ENCODE measurements around the gene TCEAL4. TPM values are rescaled to one million over a fixed set of nuclear protein-coding genes. Genes with fewer than 3 reads are reported as not detected.

TCEAL4 gene
- total RNA-seq, 4 donors from 2014 or later = 63.7 to 98.8 (median 80.4) TPM

GRCh38 chrX:103556963-103557612 lies 28.2 kb upstream of the TCEAL4 start:
- no peak for TF ChIP-seq POLR2A (IDR thresholded peaks at IDR 0.05)
- TF ChIP-seq CTCF (IDR thresholded peaks at IDR 0.05) = no peak
- WGBS, 2 donors = 21 to 43% methylated on average over 1 to 2 of the region's 2 CpGs
- intact Hi-C loops (cut with DNase I; ENCODE audit: low total_unique reads) = no loop called here
- DNase-seq (ENCODE audit: low spot score in 2 of 2) = no peak
- H3K4me3 ChIP-seq (ENCODE audit: low read depth, poor library complexity, severe bottlenecking) = no peak overlapping the region

- no peak overlapping the region for H3K4me3 ChIP-seq (ENCODE audit: low read depth, poor library complexity, severe bottlenecking)
- WGBS, 2 donors = 14 to 50% methylated on average over 1 of the region's 1 CpG
- intact Hi-C loops (cut with DNase I; ENCODE audit: low total_unique reads) = no loop called here
- no peak for TF ChIP-seq CTCF (IDR thresholded peaks at IDR 0.05)
- TF ChIP-seq POLR2A (IDR thresholded peaks at IDR 0.05) = no peak
- no peak for DNase-seq (ENCODE audit: low spot score in 2 of 2)
These were observed 25.1 kb upstream of the TCEAL4 start for GRCh38 chrX:103560256-103560655.

- WGBS, 2 donors = 50 to 73% methylated on average over 2 of the region's 2 CpGs
- no peak for TF ChIP-seq CTCF (IDR thresholded peaks at IDR 0.05)
- no peak for TF ChIP-seq POLR2A (IDR thresholded peaks at IDR 0.05)
- DNase-seq (ENCODE audit: low spot score in 2 of 2) = no peak
- intact Hi-C loops (cut with DNase I; ENCODE audit: low total_unique reads) = no loop called here
- H3K4me3 ChIP-seq (ENCODE audit: low read depth, poor library complexity, severe bottlenecking) = no peak overlapping the region
These were observed 22.5 kb upstream of the TCEAL4 start for GRCh38 chrX:103562801-103563200.

- no peak for DNase-seq (ENCODE audit: low spot score in 2 of 2)
- intact Hi-C loops (cut with DNase I; ENCODE audit: low total_unique reads) = no loop called here
- 56 to 66% methylated on average over 4 of the region's 4 CpGs for WGBS, 2 donors
- H3K4me3 ChIP-seq (ENCODE audit: low read depth, poor library complexity, severe bottlenecking) = no peak overlapping the region
- no peak for TF ChIP-seq CTCF (IDR thresholded peaks at IDR 0.05)
- TF ChIP-seq POLR2A (IDR thresholded peaks at IDR 0.05) = no peak
These were observed 20.1 kb upstream of the TCEAL4 start for GRCh38 chrX:103565197-103565596.

GRCh38 chrX:103565752-103566151 lies 19.6 kb upstream of the TCEAL4 start:
- intact Hi-C loops (cut with DNase I; ENCODE audit: low total_unique reads) = no loop called here
- H3K4me3 ChIP-seq (ENCODE audit: low read depth, poor library complexity, severe bottlenecking) = no peak overlapping the region
- no peak for DNase-seq (ENCODE audit: low spot score in 2 of 2)
- TF ChIP-seq CTCF (IDR thresholded peaks at IDR 0.05) = no peak
- WGBS, 2 donors = 9 to 20% methylated on average over 1 of the region's 1 CpG

- no peak for DNase-seq (ENCODE audit: low spot score in 2 of 2)
- intact Hi-C loops (cut with DNase I; ENCODE audit: low total_unique reads) = no loop called here
- no peak overlapping the region for H3K4me3 ChIP-seq (ENCODE audit: low read depth, poor library complexity, severe bottlenecking)
- no peak for TF ChIP-seq CTCF (IDR thresholded peaks at IDR 0.05)
- no peak for TF ChIP-seq POLR2A (IDR thresholded peaks at IDR 0.05)
- 76 to 94% methylated on average over 6 of the region's 6 CpGs for WGBS, 2 donors
These were observed 14.2 kb upstream of the TCEAL4 start for GRCh38 chrX:103571121-103571520.
